Measurements from ENCODE around the gene CCHCR1. TPM values are rescaled to one million over a fixed set of nuclear protein-coding genes. Genes with fewer than 3 reads are reported as not detected.

Gene CCHCR1
- polyA plus RNA-seq, 1 donor (not counting 4 experiments of a cell fraction or from before 2014, with no cell fraction given), result 7.5 TPM

GRCh38 chr6:31110825-31111582, 46.6 kb downstream of the CCHCR1 start:
- dilution Hi-C loops (cut with MboI; ENCODE audit: extremely low pct_ligation_motif_present, low sequenced_read_pairs), result no loop called here
- Histone ChIP-seq H3K4me2 (ENCODE audit: control insufficient read depth, extremely low read depth, insufficient read depth, low read depth, low read length) (no peak overlapping the region), H3K9ac (ENCODE audit: control insufficient read depth, extremely low read depth, insufficient read depth, low read length) (no peak overlapping the region), H3K36me3 (ENCODE audit: control insufficient read depth in 2 of 2, extremely low read depth in 1 of 2, insufficient read depth in 2 of 2, low read length in 2 of 2) (no peaks in the 10 kb centered on the region), H3K27ac (ENCODE audit: control insufficient read depth, insufficient read depth, low read length) (no peak overlapping the region), H3K9me3 (ENCODE audit: control insufficient read depth, low read depth, low read length) (no peaks in the 10 kb centered on the region), H4K20me1 (ENCODE audit: control insufficient read depth, extremely low read depth, insufficient read depth, low read length) (no peaks in the 10 kb centered on the region), H3K79me2 (ENCODE audit: control insufficient read depth, insufficient read depth, low read length) (peaks cover 10% of the 10 kb centered on the region), H2AFZ (ENCODE audit: control insufficient read depth, low read length) (no peak overlapping the region), H3K9me1 (ENCODE audit: control insufficient read depth, extremely low read depth, insufficient read depth, low read length) (no peaks in the 10 kb centered on the region), H3K4me3 (ENCODE audit: control insufficient read depth in 2 of 3, extremely low read depth in 1 of 3, insufficient read depth in 2 of 3, low read depth in 1 of 3, low read length in 3 of 3) (no peak overlapping the region), H3K4me1 (ENCODE audit: control insufficient read depth, extremely low read depth, insufficient read depth, low read length) (peaks cover 24% of the 10 kb centered on the region), H3K27me3 (ENCODE audit: control insufficient read depth, extremely low read depth, insufficient read depth, low read length) (no peaks in the 10 kb centered on the region)
- FAIRE-seq (no peak), DNase-seq (ENCODE audit: low read depth, low spot score) (no peak)
- TF ChIP-seq, protein P1, sequence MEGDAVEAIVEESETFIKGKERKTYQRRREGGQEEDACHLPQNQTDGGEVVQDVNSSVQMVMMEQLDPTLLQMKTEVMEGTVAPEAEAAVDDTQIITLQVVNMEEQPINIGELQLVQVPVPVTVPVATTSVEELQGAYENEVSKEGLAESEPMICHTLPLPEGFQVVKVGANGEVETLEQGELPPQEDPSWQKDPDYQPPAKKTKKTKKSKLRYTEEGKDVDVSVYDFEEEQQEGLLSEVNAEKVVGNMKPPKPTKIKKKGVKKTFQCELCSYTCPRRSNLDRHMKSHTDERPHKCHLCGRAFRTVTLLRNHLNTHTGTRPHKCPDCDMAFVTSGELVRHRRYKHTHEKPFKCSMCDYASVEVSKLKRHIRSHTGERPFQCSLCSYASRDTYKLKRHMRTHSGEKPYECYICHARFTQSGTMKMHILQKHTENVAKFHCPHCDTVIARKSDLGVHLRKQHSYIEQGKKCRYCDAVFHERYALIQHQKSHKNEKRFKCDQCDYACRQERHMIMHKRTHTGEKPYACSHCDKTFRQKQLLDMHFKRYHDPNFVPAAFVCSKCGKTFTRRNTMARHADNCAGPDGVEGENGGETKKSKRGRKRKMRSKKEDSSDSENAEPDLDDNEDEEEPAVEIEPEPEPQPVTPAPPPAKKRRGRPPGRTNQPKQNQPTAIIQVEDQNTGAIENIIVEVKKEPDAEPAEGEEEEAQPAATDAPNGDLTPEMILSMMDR (optimal IDR thresholded peaks at IDR 0.05 in 1 of 3, IDR thresholded peaks at IDR 0.05 in 1 of 3, conservative IDR thresholded peaks at IDR 0.05 in 1 of 3; ENCODE audit: extremely low read depth in 1 of 3, insufficient read depth in 2 of 3, low read length in 3 of 3), result no peak
- no peak for TF ChIP-seq EZH2 (IDR thresholded peaks at IDR 0.05; ENCODE audit: low read length)

DNA sequence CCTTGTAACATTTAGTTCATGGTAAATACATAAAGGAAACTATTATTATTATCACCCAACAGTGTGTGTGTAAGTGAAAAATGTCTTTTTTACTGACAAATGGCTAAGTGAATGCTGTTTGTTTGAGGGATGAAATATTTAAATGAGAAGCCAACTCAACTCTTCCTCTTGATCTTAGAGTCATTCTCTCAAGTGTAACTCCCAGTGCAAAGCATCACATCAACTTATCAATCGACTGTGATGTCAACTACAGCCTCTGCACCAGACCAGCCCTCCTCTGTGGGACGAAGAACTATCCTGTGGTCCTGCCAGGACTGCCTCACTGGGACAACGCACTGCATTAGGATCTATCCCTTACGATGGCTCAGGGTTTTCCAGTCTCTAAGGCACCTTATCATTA, 50.5 kb downstream of the CCHCR1 start:
- Histone ChIP-seq H3K4me1 (ENCODE audit: control insufficient read depth, extremely low read depth, insufficient read depth, low read length) (peaks cover 5% of the 10 kb centered on the region), H3K9ac (ENCODE audit: control insufficient read depth, extremely low read depth, insufficient read depth, low read length) (no peak overlapping the region), H2AFZ (ENCODE audit: control insufficient read depth, low read length) (no peak overlapping the region), H3K36me3 (ENCODE audit: control insufficient read depth in 2 of 2, extremely low read depth in 1 of 2, insufficient read depth in 2 of 2, low read length in 2 of 2) (no peaks in the 10 kb centered on the region), H3K27ac (ENCODE audit: control insufficient read depth, insufficient read depth, low read length) (no peak overlapping the region), H4K20me1 (ENCODE audit: control insufficient read depth, extremely low read depth, insufficient read depth, low read length) (no peaks in the 10 kb centered on the region), H3K4me3 (ENCODE audit: control insufficient read depth in 2 of 3, extremely low read depth in 1 of 3, insufficient read depth in 2 of 3, low read depth in 1 of 3, low read length in 3 of 3) (no peak overlapping the region), H3K4me2 (ENCODE audit: control insufficient read depth, extremely low read depth, insufficient read depth, low read depth, low read length) (no peak overlapping the region), H3K9me3 (ENCODE audit: control insufficient read depth, low read depth, low read length) (no peaks in the 10 kb centered on the region), H3K9me1 (ENCODE audit: control insufficient read depth, extremely low read depth, insufficient read depth, low read length) (no peaks in the 10 kb centered on the region), H3K27me3 (ENCODE audit: control insufficient read depth, extremely low read depth, insufficient read depth, low read length) (no peaks in the 10 kb centered on the region), H3K79me2 (ENCODE audit: control insufficient read depth, insufficient read depth, low read length) (no peaks in the 10 kb centered on the region)
- DNase-seq (ENCODE audit: low read depth, low spot score) (no peak), FAIRE-seq (no peak)
- no peak for TF ChIP-seq EZH2 (IDR thresholded peaks at IDR 0.05; ENCODE audit: low read length)
- TF ChIP-seq, protein P1 (optimal IDR thresholded peaks at IDR 0.05 in 1 of 3, IDR thresholded peaks at IDR 0.05 in 1 of 3, conservative IDR thresholded peaks at IDR 0.05 in 1 of 3; ENCODE audit: extremely low read depth in 1 of 3, insufficient read depth in 2 of 3, low read length in 3 of 3), result no peak
- dilution Hi-C loops (cut with MboI; ENCODE audit: extremely low pct_ligation_motif_present, low sequenced_read_pairs), result no loop called here

All from keratinocyte (primary cell).